Measurements from ENCODE around the gene RARB. TPM values are rescaled to one million over a fixed set of nuclear protein-coding genes. Genes with fewer than 3 reads are reported as not detected.

The RARB gene
- total RNA-seq, 1 donor from 2014 or later, result 1.8 TPM

DNA sequence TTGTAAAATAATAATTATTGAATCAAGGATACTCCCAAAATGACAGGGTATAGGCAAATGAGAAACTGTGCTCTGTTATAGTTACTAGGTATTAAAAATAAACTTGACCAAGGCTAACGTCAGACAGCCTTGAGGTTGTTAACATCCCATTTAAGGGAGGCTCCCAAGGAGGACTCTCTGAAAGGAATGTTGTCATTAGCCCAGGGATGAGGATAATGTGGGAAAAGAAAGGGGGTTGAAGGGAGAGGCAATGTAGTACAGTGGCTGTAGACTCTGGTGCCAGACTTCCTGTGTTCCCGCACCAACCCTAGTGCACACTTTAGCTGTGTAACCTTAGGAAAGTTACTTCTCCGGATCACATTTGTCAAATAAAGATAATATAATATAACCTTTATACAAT lies 47.0 kb upstream of the RARB start:
- Histone ChIP-seq H3K9me3 (ENCODE audit: low read depth) (no peaks in the 10 kb centered on the region), H3K27ac (no peak overlapping the region), H3K27me3 (no peaks in the 10 kb centered on the region), H3K9ac (no peak overlapping the region), H4K20me1 (ENCODE audit: low read depth) (no peaks in the 10 kb centered on the region), H3K4me1 (no peaks in the 10 kb centered on the region), H3K79me2 (ENCODE audit: low read depth) (no peaks in the 10 kb centered on the region), H3K4me2 (no peak overlapping the region), H3K36me3 (no peaks in the 10 kb centered on the region), H2AFZ (replicated peaks) (no peak overlapping the region), H3F3A (ENCODE audit: low read depth) (no peaks in the 10 kb centered on the region), H3K4me3 (no peak overlapping the region)
- no peaks in the 10 kb centered on the region for H3K36me3 Mint-ChIP-seq
- H3K27ac Mint-ChIP-seq, result no peak overlapping the region
- no peak overlapping the region for H3K4me3 Mint-ChIP-seq
- TF ChIP-seq EZH2phosphoT487 (IDR thresholded peaks at IDR 0.05) (no peak), EZH2 (IDR thresholded peaks at IDR 0.05) (no peak)
- TF ChIP-seq, protein P1, sequence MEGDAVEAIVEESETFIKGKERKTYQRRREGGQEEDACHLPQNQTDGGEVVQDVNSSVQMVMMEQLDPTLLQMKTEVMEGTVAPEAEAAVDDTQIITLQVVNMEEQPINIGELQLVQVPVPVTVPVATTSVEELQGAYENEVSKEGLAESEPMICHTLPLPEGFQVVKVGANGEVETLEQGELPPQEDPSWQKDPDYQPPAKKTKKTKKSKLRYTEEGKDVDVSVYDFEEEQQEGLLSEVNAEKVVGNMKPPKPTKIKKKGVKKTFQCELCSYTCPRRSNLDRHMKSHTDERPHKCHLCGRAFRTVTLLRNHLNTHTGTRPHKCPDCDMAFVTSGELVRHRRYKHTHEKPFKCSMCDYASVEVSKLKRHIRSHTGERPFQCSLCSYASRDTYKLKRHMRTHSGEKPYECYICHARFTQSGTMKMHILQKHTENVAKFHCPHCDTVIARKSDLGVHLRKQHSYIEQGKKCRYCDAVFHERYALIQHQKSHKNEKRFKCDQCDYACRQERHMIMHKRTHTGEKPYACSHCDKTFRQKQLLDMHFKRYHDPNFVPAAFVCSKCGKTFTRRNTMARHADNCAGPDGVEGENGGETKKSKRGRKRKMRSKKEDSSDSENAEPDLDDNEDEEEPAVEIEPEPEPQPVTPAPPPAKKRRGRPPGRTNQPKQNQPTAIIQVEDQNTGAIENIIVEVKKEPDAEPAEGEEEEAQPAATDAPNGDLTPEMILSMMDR (IDR thresholded peaks at IDR 0.05), result no peak
- peaks cover 2% of the 10 kb centered on the region for H3K27me3 Mint-ChIP-seq (ENCODE audit: insufficient read depth, low read depth)
- no peak for DNase-seq (ENCODE audit: low spot score)
- H3K4me1 Mint-ChIP-seq, result no peaks in the 10 kb centered on the region
- peaks cover 3% of the 10 kb centered on the region for H3K9me3 Mint-ChIP-seq

DNA sequence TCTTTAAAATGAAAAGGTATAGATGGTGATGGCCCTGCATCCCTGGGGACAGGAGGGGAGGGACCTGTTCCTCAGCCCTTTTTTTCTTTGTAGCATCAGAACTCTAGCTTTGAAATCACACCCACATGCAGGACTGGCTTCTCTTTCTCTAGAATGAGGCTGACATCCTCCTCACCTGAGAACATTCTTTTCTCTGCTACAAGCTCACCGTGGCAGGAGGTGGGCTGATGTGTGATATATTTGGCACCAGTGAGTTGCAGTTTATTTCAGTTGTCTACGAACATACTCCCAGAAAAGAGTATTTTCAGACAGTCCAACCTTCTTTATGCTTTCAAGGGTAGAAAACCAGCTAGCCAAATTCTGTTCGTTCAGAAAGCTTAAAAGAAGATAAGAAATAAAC lies 43.6 kb upstream of the RARB start:
- H3K9me3 Mint-ChIP-seq, result peaks cover 3% of the 10 kb centered on the region
- Histone ChIP-seq H3K9me3 (ENCODE audit: low read depth) (no peaks in the 10 kb centered on the region), H3K4me2 (no peak overlapping the region), H3K9ac (no peak overlapping the region), H4K20me1 (ENCODE audit: low read depth) (no peaks in the 10 kb centered on the region), H3K4me3 (no peak overlapping the region), H3K79me2 (ENCODE audit: low read depth) (no peaks in the 10 kb centered on the region), H3K27ac (no peak overlapping the region), H3K4me1 (peaks cover 21% of the 10 kb centered on the region), H2AFZ (replicated peaks) (no peak overlapping the region), H3K36me3 (no peaks in the 10 kb centered on the region), H3K27me3 (no peaks in the 10 kb centered on the region), H3F3A (ENCODE audit: low read depth) (no peaks in the 10 kb centered on the region)
- no peak overlapping the region for H3K4me3 Mint-ChIP-seq
- DNase-seq (ENCODE audit: low spot score), result no peak
- no peak overlapping the region for H3K27ac Mint-ChIP-seq
- TF ChIP-seq, protein P1 (IDR thresholded peaks at IDR 0.05), result no peak
- TF ChIP-seq EZH2phosphoT487 (IDR thresholded peaks at IDR 0.05) (no peak), EZH2 (IDR thresholded peaks at IDR 0.05) (no peak)
- peaks cover 17% of the 10 kb centered on the region for H3K4me1 Mint-ChIP-seq
- no peaks in the 10 kb centered on the region for H3K36me3 Mint-ChIP-seq
- H3K27me3 Mint-ChIP-seq (ENCODE audit: insufficient read depth, low read depth), result peaks cover 6% of the 10 kb centered on the region

DNA sequence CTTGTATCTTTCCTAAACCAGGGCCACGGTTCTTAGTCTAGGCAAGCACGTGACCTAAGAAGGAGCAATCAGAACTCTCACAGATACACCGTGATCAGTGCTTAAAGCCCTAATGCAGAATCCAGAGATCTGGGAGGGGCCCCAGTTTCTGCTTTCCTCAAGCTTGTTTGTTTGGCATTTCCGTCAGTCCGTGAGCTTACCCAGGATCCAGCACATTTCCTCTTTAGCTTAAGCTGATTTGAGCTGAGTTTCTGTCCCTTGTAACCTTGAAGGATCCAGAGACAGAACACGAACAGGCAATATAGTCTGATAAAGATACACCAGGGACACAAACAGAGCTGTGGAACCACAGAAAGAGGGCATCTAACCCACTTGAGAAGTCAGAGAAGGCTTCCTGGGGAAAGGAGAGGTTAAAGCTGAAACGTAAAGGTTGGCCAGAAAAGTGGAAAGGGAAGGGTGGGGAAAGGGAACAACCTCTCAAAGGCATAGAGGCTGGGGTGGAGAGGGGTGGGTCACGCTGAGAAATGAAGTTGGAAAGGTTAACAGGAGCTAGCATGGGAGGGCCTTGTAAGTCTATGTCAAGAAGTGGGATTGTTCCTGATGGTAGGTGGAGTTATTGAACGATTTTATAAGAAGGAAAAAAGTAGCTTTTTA lies 42.1 kb upstream of the RARB start:
- Mint-ChIP-seq H3K27me3 (ENCODE audit: insufficient read depth, low read depth) (peaks cover 6% of the 10 kb centered on the region), H3K36me3 (no peaks in the 10 kb centered on the region), H3K4me3 (no peak overlapping the region), H3K27ac (no peak overlapping the region), H3K9me3 (peaks cover 3% of the 10 kb centered on the region), H3K4me1 (peaks cover 17% of the 10 kb centered on the region)
- no peaks in the 10 kb centered on the region for H3K79me2 ChIP-seq (ENCODE audit: low read depth)
- no peaks in the 10 kb centered on the region for H3F3A ChIP-seq (ENCODE audit: low read depth)
- H3K27ac ChIP-seq, result no peak overlapping the region
- H3K36me3 ChIP-seq, result no peaks in the 10 kb centered on the region
- TF ChIP-seq EZH2phosphoT487 (IDR thresholded peaks at IDR 0.05) (no peak), EZH2 (IDR thresholded peaks at IDR 0.05) (no peak)
- TF ChIP-seq, protein P1 (IDR thresholded peaks at IDR 0.05), result no peak
- no peak overlapping the region for H3K4me3 ChIP-seq
- peaks cover 21% of the 10 kb centered on the region for H3K4me1 ChIP-seq
- no peaks in the 10 kb centered on the region for H3K27me3 ChIP-seq
- DNase-seq (ENCODE audit: low spot score), result no peak
- no peaks in the 10 kb centered on the region for H3K9me3 ChIP-seq (ENCODE audit: low read depth)
- H3K4me2 ChIP-seq, result no peak overlapping the region
- H3K9ac ChIP-seq, result no peak overlapping the region
- H2AFZ ChIP-seq (replicated peaks), result peak overlapping the region; percentile 15
- no peaks in the 10 kb centered on the region for H4K20me1 ChIP-seq (ENCODE audit: low read depth)
